WTC11 (cell line): ENCODE measurements around the gene KRT76. TPM values are rescaled to one million over a fixed set of nuclear protein-coding genes. Genes with fewer than 3 reads are reported as not detected.

Source experiments
- ATAC-seq: fragments of 200-7000 bp; cut with Tn5 transposase; 2 replicates; pipeline ENCODE4 v1.10.0; 2021; ENCODE audit warnings: mild to moderate bottlenecking, moderate library complexity
- CTCF ChIA-PET: fragments of 300-600 bp; sonication (Branson Sonifier 250); formaldehyde crosslinking; loops from one replicate; lab custom pipeline; 2021; ENCODE audit warnings: antibody characterized with exemption; lab: Charles Lee
- POLR2A ChIA-PET: fragments of 350-600 bp; sonication (Branson Sonifier 250); formaldehyde crosslinking; loops from one replicate; lab custom pipeline; 2021; ENCODE audit warnings: antibody characterized with exemption; lab: Charles Lee
- DNase-seq: peaks from one replicate; pipeline ENCODE4 v3.0.0; 2021; ENCODE audit warnings: low spot score
- H3K27ac Mint-ChIP-seq: 2 replicates; pipeline ENCODE4 v1.8.0; 2021; ENCODE audit warnings: mixed read lengths
- H3K27me3 Mint-ChIP-seq: 2 replicates; pipeline ENCODE4 v1.8.0; 2021; ENCODE audit warnings: low read depth, mild to moderate bottlenecking, moderate library complexity, mixed read lengths
- H3K36me3 Mint-ChIP-seq: 2 replicates; pipeline ENCODE4 v1.8.0; 2021; ENCODE audit warnings: mixed read lengths
- H3K4me1 Mint-ChIP-seq: 2 replicates; pipeline ENCODE4 v1.8.0; 2022; ENCODE audit warnings: mixed read lengths
- H3K4me3 Mint-ChIP-seq: 2 replicates; pipeline ENCODE4 v1.8.0; 2021; ENCODE audit warnings: mild to moderate bottlenecking, moderate library complexity, mixed read lengths
- H3K9me3 Mint-ChIP-seq: 2 replicates; pipeline ENCODE4 v1.8.0; 2021; ENCODE audit warnings: mixed read lengths
- CBFB ChIP-seq: sonication (generic); formaldehyde crosslinking; IDR thresholded peaks from 2 replicates; pipeline ENCODE4 v1.8.1; 2022; ENCODE audit warnings: mild to moderate bottlenecking, low read depth, missing genetic modification reagents
- CREB1 ChIP-seq: sonication (generic); formaldehyde crosslinking; IDR thresholded peaks from 2 replicates; pipeline ENCODE4 v1.8.0; 2023; ENCODE audit warnings: mild to moderate bottlenecking, missing genetic modification reagents
- ELF4 ChIP-seq: sonication (generic); formaldehyde crosslinking; IDR thresholded peaks from 2 replicates; pipeline ENCODE4 v1.8.1; 2022; ENCODE audit warnings: low read depth, mild to moderate bottlenecking, moderate library complexity, missing genetic modification reagents
- GABPB1 ChIP-seq: sonication (generic); formaldehyde crosslinking; IDR thresholded peaks from 2 replicates; pipeline ENCODE4 v1.8.1; 2023; ENCODE audit warnings: mild to moderate bottlenecking, missing genetic modification reagents
- GTF2I ChIP-seq: fragments of 250-450 bp; sonication (Bioruptor Pico); conservative IDR thresholded peaks from 2 replicates; pipeline ENCODE4 v1.4.0; 2021; ENCODE audit warnings: mild to moderate bottlenecking
- IRF2 ChIP-seq: sonication (generic); formaldehyde crosslinking; IDR thresholded peaks from 2 replicates; pipeline ENCODE4 v1.8.0; 2022; ENCODE audit warnings: low read depth, missing genetic modification reagents, borderline replicate concordance
- MXD4 ChIP-seq: fragments of 250-450 bp; sonication (Bioruptor Pico); IDR thresholded peaks from 2 replicates; pipeline ENCODE4 v1.8.0; 2021; ENCODE audit warnings: mild to moderate bottlenecking, moderate library complexity, borderline replicate concordance
- NFYB ChIP-seq: sonication (generic); formaldehyde crosslinking; conservative IDR thresholded peaks from 2 replicates; pipeline ENCODE4 v1.8.0; 2022; ENCODE audit warnings: low read depth, missing genetic modification reagents
- NR2C2 ChIP-seq: sonication (generic); formaldehyde crosslinking; IDR thresholded peaks from 2 replicates; pipeline ENCODE4 v1.8.0; 2022; ENCODE audit warnings: mild to moderate bottlenecking, missing genetic modification reagents
- OVOL2 ChIP-seq: fragments of 250-450 bp; sonication (Bioruptor Pico); IDR thresholded peaks from 2 replicates; pipeline ENCODE4 v1.9.0; 2021; ENCODE audit warnings: mild to moderate bottlenecking, borderline replicate concordance
- PRRX2 ChIP-seq: fragments of 250-450 bp; sonication (Bioruptor Pico); IDR thresholded peaks from 2 replicates; pipeline ENCODE4 v1.8.0; 2021; ENCODE audit warnings: mild to moderate bottlenecking
- SMAD4 ChIP-seq: sonication (generic); formaldehyde crosslinking; IDR thresholded peaks from 2 replicates; pipeline ENCODE4 v1.8.0; 2022; ENCODE audit warnings: mild to moderate bottlenecking, missing genetic modification reagents
- total RNA-seq: library from RNA; stranded (reverse); gene quantifications from 3 replicates; pipeline ENCODE4 v1.2.3, GENCODE V29; 2021
- TF ChIP-seq, protein P1 (sequence below): fragments of 250-450 bp; sonication (Bioruptor Pico); IDR thresholded peaks from 2 replicates; pipeline ENCODE4 v1.8.0; 2021; ENCODE audit warnings: mild to moderate bottlenecking
- TF ChIP-seq, protein P2 (sequence below): sonication (generic); formaldehyde crosslinking; IDR thresholded peaks from 2 replicates; pipeline ENCODE4 v1.8.0; 2023; ENCODE audit warnings: missing genetic modification reagents, mild to moderate bottlenecking, borderline replicate concordance
- TF ChIP-seq, protein P3 (sequence below): sonication (generic); formaldehyde crosslinking; IDR thresholded peaks from 2 replicates; pipeline ENCODE4 v1.8.0; 2022; ENCODE audit warnings: mild to moderate bottlenecking, missing genetic modification reagents
- TF ChIP-seq, protein P4 (sequence below): sonication (generic); formaldehyde crosslinking; IDR thresholded peaks from 2 replicates; pipeline ENCODE4 v1.8.1; 2023; ENCODE audit warnings: mild to moderate bottlenecking, moderate library complexity, missing genetic modification reagents
- TF ChIP-seq, protein P5 (sequence below): sonication (generic); formaldehyde crosslinking; IDR thresholded peaks from 2 replicates; pipeline ENCODE4 v1.8.1; 2022; ENCODE audit warnings: mild to moderate bottlenecking, missing genetic modification reagents, moderate library complexity, borderline replicate concordance

The KRT76 gene
- total RNA-seq, 1 experiment from 2014 or later, result not detected

DNA sequence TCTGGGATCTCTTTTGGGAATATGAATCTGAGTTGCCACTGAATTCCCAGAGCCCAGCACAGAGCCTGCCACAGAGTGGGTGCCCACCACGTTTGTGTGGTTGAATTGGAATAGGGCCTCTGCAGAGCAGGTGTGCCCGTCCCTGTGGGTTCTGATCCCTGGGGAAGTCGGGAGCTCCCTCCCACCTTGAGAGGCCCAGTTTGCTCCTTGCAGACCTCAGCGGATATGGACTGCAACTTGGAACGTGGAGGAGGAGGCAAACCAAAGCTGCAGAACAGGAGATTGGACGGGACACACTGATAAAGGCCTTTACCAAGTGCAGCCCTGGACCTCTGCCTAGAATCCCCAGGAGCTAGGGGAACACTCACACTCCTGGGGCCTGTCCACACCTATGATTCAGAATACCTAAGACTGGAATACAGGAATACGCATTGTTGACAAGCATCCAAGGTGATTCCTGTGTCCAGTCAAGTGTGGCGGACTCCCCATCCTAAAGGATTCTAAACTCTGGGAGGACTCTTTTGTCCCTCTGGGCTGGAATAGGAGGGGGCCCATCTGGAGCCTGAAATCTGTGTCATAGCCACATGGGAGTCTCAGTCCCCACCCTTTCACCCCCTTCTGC lies 2.4 kb downstream of the KRT76 start:
- no peak overlapping the region for H3K4me3 Mint-ChIP-seq
- no peaks in the 10 kb centered on the region for H3K36me3 Mint-ChIP-seq
- H3K9me3 Mint-ChIP-seq, result peaks cover 8% of the 10 kb centered on the region
- no peak for ATAC-seq
- POLR2A ChIA-PET, result no interaction called here
- TF ChIP-seq CREB1 (CRISPR knock-in tag), result no peak
- no peak for TF ChIP-seq SMAD4
- TF ChIP-seq, protein P1, sequence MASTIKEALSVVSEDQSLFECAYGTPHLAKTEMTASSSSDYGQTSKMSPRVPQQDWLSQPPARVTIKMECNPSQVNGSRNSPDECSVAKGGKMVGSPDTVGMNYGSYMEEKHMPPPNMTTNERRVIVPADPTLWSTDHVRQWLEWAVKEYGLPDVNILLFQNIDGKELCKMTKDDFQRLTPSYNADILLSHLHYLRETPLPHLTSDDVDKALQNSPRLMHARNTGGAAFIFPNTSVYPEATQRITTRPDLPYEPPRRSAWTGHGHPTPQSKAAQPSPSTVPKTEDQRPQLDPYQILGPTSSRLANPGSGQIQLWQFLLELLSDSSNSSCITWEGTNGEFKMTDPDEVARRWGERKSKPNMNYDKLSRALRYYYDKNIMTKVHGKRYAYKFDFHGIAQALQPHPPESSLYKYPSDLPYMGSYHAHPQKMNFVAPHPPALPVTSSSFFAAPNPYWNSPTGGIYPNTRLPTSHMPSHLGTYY, result no peak
- no peak for TF ChIP-seq ELF4
- TF ChIP-seq OVOL2 (CRISPR knock-in tag), result no peak
- no peak for TF ChIP-seq GTF2I (CRISPR knock-in tag)
- TF ChIP-seq, protein P2, sequence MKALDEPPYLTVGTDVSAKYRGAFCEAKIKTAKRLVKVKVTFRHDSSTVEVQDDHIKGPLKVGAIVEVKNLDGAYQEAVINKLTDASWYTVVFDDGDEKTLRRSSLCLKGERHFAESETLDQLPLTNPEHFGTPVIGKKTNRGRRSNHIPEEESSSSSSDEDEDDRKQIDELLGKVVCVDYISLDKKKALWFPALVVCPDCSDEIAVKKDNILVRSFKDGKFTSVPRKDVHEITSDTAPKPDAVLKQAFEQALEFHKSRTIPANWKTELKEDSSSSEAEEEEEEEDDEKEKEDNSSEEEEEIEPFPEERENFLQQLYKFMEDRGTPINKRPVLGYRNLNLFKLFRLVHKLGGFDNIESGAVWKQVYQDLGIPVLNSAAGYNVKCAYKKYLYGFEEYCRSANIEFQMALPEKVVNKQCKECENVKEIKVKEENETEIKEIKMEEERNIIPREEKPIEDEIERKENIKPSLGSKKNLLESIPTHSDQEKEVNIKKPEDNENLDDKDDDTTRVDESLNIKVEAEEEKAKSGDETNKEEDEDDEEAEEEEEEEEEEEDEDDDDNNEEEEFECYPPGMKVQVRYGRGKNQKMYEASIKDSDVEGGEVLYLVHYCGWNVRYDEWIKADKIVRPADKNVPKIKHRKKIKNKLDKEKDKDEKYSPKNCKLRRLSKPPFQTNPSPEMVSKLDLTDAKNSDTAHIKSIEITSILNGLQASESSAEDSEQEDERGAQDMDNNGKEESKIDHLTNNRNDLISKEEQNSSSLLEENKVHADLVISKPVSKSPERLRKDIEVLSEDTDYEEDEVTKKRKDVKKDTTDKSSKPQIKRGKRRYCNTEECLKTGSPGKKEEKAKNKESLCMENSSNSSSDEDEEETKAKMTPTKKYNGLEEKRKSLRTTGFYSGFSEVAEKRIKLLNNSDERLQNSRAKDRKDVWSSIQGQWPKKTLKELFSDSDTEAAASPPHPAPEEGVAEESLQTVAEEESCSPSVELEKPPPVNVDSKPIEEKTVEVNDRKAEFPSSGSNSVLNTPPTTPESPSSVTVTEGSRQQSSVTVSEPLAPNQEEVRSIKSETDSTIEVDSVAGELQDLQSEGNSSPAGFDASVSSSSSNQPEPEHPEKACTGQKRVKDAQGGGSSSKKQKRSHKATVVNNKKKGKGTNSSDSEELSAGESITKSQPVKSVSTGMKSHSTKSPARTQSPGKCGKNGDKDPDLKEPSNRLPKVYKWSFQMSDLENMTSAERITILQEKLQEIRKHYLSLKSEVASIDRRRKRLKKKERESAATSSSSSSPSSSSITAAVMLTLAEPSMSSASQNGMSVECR, result no peak
- no peak for TF ChIP-seq CBFB (CRISPR knock-in tag)
- TF ChIP-seq NFYB (CRISPR knock-in tag), result no peak
- TF ChIP-seq, protein P3, sequence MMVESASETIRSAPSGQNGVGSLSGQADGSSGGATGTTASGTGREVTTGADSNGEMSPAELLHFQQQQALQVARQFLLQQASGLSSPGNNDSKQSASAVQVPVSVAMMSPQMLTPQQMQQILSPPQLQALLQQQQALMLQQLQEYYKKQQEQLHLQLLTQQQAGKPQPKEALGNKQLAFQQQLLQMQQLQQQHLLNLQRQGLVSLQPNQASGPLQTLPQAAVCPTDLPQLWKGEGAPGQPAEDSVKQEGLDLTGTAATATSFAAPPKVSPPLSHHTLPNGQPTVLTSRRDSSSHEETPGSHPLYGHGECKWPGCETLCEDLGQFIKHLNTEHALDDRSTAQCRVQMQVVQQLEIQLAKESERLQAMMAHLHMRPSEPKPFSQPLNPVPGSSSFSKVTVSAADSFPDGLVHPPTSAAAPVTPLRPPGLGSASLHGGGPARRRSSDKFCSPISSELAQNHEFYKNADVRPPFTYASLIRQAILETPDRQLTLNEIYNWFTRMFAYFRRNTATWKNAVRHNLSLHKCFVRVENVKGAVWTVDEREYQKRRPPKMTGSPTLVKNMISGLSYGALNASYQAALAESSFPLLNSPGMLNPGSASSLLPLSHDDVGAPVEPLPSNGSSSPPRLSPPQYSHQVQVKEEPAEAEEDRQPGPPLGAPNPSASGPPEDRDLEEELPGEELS (CRISPR knock-in tag), result no peak
- no peak for TF ChIP-seq MXD4 (CRISPR knock-in tag)
- TF ChIP-seq, protein P4, sequence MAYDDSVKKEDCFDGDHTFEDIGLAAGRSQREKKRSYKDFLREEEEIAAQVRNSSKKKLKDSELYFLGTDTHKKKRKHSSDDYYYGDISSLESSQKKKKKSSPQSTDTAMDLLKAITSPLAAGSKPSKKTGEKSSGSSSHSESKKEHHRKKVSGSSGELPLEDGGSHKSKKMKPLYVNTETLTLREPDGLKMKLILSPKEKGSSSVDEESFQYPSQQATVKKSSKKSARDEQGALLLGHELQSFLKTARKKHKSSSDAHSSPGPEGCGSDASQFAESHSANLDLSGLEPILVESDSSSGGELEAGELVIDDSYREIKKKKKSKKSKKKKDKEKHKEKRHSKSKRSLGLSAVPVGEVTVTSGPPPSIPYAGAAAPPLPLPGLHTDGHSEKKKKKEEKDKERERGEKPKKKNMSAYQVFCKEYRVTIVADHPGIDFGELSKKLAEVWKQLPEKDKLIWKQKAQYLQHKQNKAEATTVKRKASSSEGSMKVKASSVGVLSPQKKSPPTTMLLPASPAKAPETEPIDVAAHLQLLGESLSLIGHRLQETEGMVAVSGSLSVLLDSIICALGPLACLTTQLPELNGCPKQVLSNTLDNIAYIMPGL (CRISPR knock-in tag), result no peak
- TF ChIP-seq, all 79 proteins: peak for 0
- DNase-seq, result no peak
- Mint-ChIP-seq H3K27ac (no peak overlapping the region), H3K4me1 (no peaks in the 10 kb centered on the region), H3K27me3 (peaks cover 4% of the 10 kb centered on the region)
- CTCF ChIA-PET, result no interaction called here

DNA sequence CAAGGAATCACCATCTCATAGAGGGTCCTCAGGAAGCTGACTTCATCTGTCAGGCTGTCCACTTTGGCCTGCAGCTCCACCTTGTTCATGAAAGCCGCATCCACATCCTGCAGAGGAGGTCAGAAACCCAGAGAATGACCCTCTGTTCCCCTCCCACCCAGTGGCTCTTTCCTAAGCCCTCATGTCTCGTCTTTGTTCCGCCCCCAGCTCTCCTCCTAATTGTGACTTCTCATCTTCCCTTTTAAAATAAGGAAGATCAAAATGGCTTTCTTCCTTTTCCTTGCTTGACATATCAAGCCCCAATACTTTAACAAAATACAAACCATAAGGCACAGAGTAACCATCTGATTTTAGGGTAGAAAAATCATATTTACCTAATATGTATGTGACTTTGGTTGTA lies 4.4 kb downstream of the KRT76 start:
- H3K27ac Mint-ChIP-seq, result no peak overlapping the region
- H3K4me1 Mint-ChIP-seq, result no peaks in the 10 kb centered on the region
- ATAC-seq, result no peak
- H3K9me3 Mint-ChIP-seq, result peaks cover 8% of the 10 kb centered on the region
- no peak overlapping the region for H3K4me3 Mint-ChIP-seq
- DNase-seq, result no peak
- peaks cover 4% of the 10 kb centered on the region for H3K27me3 Mint-ChIP-seq
- no peaks in the 10 kb centered on the region for H3K36me3 Mint-ChIP-seq
- no peak for TF ChIP-seq MXD4 (CRISPR knock-in tag)
- TF ChIP-seq, protein P5, sequence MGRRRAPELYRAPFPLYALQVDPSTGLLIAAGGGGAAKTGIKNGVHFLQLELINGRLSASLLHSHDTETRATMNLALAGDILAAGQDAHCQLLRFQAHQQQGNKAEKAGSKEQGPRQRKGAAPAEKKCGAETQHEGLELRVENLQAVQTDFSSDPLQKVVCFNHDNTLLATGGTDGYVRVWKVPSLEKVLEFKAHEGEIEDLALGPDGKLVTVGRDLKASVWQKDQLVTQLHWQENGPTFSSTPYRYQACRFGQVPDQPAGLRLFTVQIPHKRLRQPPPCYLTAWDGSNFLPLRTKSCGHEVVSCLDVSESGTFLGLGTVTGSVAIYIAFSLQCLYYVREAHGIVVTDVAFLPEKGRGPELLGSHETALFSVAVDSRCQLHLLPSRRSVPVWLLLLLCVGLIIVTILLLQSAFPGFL, result no peak
- no peak for TF ChIP-seq GABPB1 (CRISPR knock-in tag)
- no peak for TF ChIP-seq IRF2 (CRISPR knock-in tag)
- TF ChIP-seq NR2C2 (CRISPR knock-in tag), result no peak
- no peak for TF ChIP-seq PRRX2 (CRISPR knock-in tag)
- ChIA-PET CTCF (interaction anchor here (0.9 to 1.7 kb wide), 3 partner anchors 80 to 107 kb away, joined by 3 to 8 read pairs (median 3); no protein-coding TSS in a partner anchor), POLR2A (no interaction called here)
